Ishikawa (cell line): Measurements from ENCODE around the gene ATP11A.

ENCODE experiments used
- CEBPB ChIP-seq: IDR thresholded peaks from 2 replicates; pipeline ENCODE4 v1.6.1; 2012
- CREB1 ChIP-seq: IDR thresholded peaks from 2 replicates; pipeline ENCODE4 v1.6.1; 2012; ENCODE audit warnings: low read depth
- EGR1 ChIP-seq: IDR thresholded peaks from 2 replicates; pipeline ENCODE4 v1.6.1; 2012
- EP300 ChIP-seq: IDR thresholded peaks from 2 replicates; pipeline ENCODE4 v1.6.1; 2012; ENCODE audit warnings: borderline replicate concordance
- FOXM1 ChIP-seq: IDR thresholded peaks from 2 replicates; pipeline ENCODE4 v1.6.1; 2012; ENCODE audit warnings: low read depth, borderline replicate concordance
- MAX ChIP-seq: IDR thresholded peaks from 2 replicates; pipeline ENCODE4 v1.6.1; 2012
- RAD21 ChIP-seq: IDR thresholded peaks from 2 replicates; pipeline ENCODE4 v1.6.1; 2012; ENCODE audit warnings: low read depth
- TAF1 ChIP-seq: IDR thresholded peaks from 2 replicates; pipeline ENCODE4 v1.6.1; 2012; ENCODE audit warnings: low read depth, mild to moderate bottlenecking
- TCF12 ChIP-seq: IDR thresholded peaks from 2 replicates; pipeline ENCODE4 v1.6.1; 2012; ENCODE audit warnings: low read depth
- TEAD4 ChIP-seq: IDR thresholded peaks from 2 replicates; pipeline ENCODE4 v1.6.1; 2012
- ZBTB7A ChIP-seq: IDR thresholded peaks from 2 replicates; pipeline ENCODE4 v1.6.1; 2012; ENCODE audit warnings: low read depth
- TF ChIP-seq, protein P1 (sequence below): IDR thresholded peaks from 2 replicates; pipeline ENCODE4 v1.6.1; 2012

DNA sequence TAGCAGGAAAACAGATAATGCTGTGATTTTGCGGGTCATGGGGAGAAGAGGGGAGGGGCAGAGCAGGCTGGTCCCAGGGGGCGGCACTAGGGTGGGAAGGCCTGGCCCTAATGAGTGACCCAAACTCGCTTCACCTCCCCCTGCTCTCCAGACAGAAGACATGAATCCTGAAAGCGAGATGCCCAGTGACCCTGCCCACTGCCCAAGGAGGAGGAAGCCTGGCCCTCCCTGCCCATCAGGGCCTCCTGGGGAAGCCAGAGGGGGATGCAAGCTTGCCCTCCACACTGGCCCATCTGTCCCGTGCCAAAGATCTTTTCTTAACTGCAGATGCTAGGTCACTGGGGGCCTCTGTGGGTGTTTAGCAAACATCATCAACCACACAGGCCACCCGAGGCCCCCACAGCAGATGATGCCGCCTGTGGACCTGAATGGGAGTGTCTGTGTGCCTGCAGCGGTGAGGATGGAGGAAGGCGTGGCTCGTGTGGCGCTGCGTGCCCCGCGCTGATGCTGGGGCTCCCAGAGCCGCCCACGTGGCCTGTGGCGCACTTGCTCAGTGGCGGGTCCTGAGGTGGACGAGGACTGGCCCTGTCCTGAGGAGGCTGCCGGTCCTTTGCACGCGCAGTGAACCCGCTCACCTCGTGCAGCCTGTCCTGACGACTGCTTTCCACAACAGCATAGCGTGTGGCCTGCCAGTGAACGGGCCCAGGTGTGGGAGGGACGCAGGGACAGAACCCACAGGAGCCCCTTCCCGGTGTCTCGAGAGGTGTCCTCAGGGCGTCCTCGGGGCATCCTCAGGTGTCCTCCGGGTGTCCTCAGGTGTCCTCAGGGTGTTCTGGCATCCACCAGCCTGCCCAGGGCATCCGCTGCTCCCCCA, 198.6 kb downstream of the ATP11A start:
- TF ChIP-seq TAF1 (no peak), EP300 (no peak), EGR1 (no peak), TCF12 (no peak), TEAD4 (no peak), ZBTB7A (no peak), CEBPB (no peak), MAX (no peak), CREB1 (no peak), FOXM1 (no peak), RAD21 (no peak)
- TF ChIP-seq, protein P1, sequence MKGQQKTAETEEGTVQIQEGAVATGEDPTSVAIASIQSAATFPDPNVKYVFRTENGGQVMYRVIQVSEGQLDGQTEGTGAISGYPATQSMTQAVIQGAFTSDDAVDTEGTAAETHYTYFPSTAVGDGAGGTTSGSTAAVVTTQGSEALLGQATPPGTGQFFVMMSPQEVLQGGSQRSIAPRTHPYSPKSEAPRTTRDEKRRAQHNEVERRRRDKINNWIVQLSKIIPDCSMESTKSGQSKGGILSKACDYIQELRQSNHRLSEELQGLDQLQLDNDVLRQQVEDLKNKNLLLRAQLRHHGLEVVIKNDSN = no peak
